Measurements from ENCODE around the gene TFB1M. TPM values are rescaled to one million over a fixed set of nuclear protein-coding genes. Genes with fewer than 3 reads are reported as not detected.
A peak's percentile ranks its signal among the peaks of the same experiment; 100 is the strongest.

The TFB1M gene
- total and polyA plus RNA-seq, 5 donors from 2014 or later: 10.5 to 26.5 (median 17.7) TPM

- H3K4me1 ChIP-seq (ENCODE audit: control insufficient read depth, insufficient read depth, low read length, poor library complexity, severe bottlenecking): no peaks in the 10 kb centered on the region
- no peak overlapping the region for H3K4me3 ChIP-seq (ENCODE audit: low read depth, low read length)
- no peak overlapping the region for H3K4me3 Mint-ChIP-seq
- ATAC-seq (ENCODE audit: low read depth in 2 of 2) (no peak), DNase-seq (no peak)
- no peaks in the 10 kb centered on the region for H3K27me3 ChIP-seq (ENCODE audit: control insufficient read depth, insufficient read depth, low read length)
- no peaks in the 10 kb centered on the region for H3K36me3 ChIP-seq (ENCODE audit: control insufficient read depth, insufficient read depth, low read length)
- no peaks in the 10 kb centered on the region for H3K9me3 ChIP-seq (ENCODE audit: control insufficient read depth in 2 of 2, low read length in 2 of 2)
- H3K4me1 Mint-ChIP-seq: peaks cover 13 to 36% (median 26%) of the 10 kb centered on the region in 4 donors
- peaks cover 0 to 4% (median 0%) of the 10 kb centered on the region in 7 donors for H3K9me3 Mint-ChIP-seq
- no peaks in the 10 kb centered on the region for H3K36me3 Mint-ChIP-seq
- peak overlapping the region in 2 of 3 donors; percentile 21 to 35 for H3K27ac Mint-ChIP-seq
- H3K27me3 Mint-ChIP-seq: no peaks in the 10 kb centered on the region
- no peak overlapping the region for H3K27ac ChIP-seq (ENCODE audit: insufficient read depth, low read length, poor library complexity, severe bottlenecking)
Observed at GRCh38 chr6:155329460-155330132, 15.3 kb upstream of the TFB1M start.

- Histone ChIP-seq H3K27me3 (ENCODE audit: control insufficient read depth, insufficient read depth, low read length) (no peaks in the 10 kb centered on the region), H3K4me3 (ENCODE audit: low read depth, low read length) (no peak overlapping the region), H3K27ac (ENCODE audit: insufficient read depth, low read length, poor library complexity, severe bottlenecking) (no peak overlapping the region), H3K9me3 (ENCODE audit: control insufficient read depth in 2 of 2, low read length in 2 of 2) (no peaks in the 10 kb centered on the region), H3K36me3 (ENCODE audit: control insufficient read depth, insufficient read depth, low read length) (no peaks in the 10 kb centered on the region), H3K4me1 (ENCODE audit: control insufficient read depth, insufficient read depth, low read length, poor library complexity, severe bottlenecking) (no peaks in the 10 kb centered on the region)
- Mint-ChIP-seq H3K27ac (peak overlapping the region in 2 of 3 donors; percentile 21 to 58), H3K9me3 (peaks cover 0 to 4% (median 0%) of the 10 kb centered on the region in 7 donors), H3K4me1 (peaks cover 13 to 29% (median 23%) of the 10 kb centered on the region in 4 donors), H3K36me3 (no peaks in the 10 kb centered on the region), H3K4me3 (no peak overlapping the region), H3K27me3 (no peaks in the 10 kb centered on the region)
- ATAC-seq (ENCODE audit: low read depth in 2 of 2): no peak
- peak in 1 of 3 donors; percentile 28 for DNase-seq
Observed at GRCh38 chr6:155328539-155329459, 14.5 kb upstream of the TFB1M start.

GRCh38 chr6:155328074-155328538 lies 13.8 kb upstream of the TFB1M start:
- no peak for ATAC-seq (ENCODE audit: low read depth in 2 of 2)
- no peak overlapping the region for H3K4me3 Mint-ChIP-seq
- H3K27me3 Mint-ChIP-seq: no peaks in the 10 kb centered on the region
- Histone ChIP-seq H3K9me3 (ENCODE audit: control insufficient read depth in 2 of 2, low read length in 2 of 2) (no peaks in the 10 kb centered on the region), H3K27ac (ENCODE audit: insufficient read depth, low read length, poor library complexity, severe bottlenecking) (no peak overlapping the region), H3K36me3 (ENCODE audit: control insufficient read depth, insufficient read depth, low read length) (no peaks in the 10 kb centered on the region), H3K4me3 (ENCODE audit: low read depth, low read length) (no peak overlapping the region), H3K4me1 (ENCODE audit: control insufficient read depth, insufficient read depth, low read length, poor library complexity, severe bottlenecking) (no peaks in the 10 kb centered on the region), H3K27me3 (ENCODE audit: control insufficient read depth, insufficient read depth, low read length) (no peaks in the 10 kb centered on the region)
- no peak for DNase-seq
- peak overlapping the region in 1 of 3 donors; percentile 58 for H3K27ac Mint-ChIP-seq
- H3K4me1 Mint-ChIP-seq: peaks cover 7 to 22% (median 16%) of the 10 kb centered on the region in 4 donors
- no peaks in the 10 kb centered on the region for H3K9me3 Mint-ChIP-seq
- H3K36me3 Mint-ChIP-seq: no peaks in the 10 kb centered on the region

GRCh38 chr6:155327326-155328073 lies 13.2 kb upstream of the TFB1M start:
- Histone ChIP-seq H3K36me3 (ENCODE audit: control insufficient read depth, insufficient read depth, low read length) (no peaks in the 10 kb centered on the region), H3K27ac (ENCODE audit: insufficient read depth, low read length, poor library complexity, severe bottlenecking) (no peak overlapping the region), H3K4me3 (ENCODE audit: low read depth, low read length) (no peak overlapping the region), H3K9me3 (ENCODE audit: control insufficient read depth in 2 of 2, low read length in 2 of 2) (no peaks in the 10 kb centered on the region), H3K4me1 (ENCODE audit: control insufficient read depth, insufficient read depth, low read length, poor library complexity, severe bottlenecking) (no peaks in the 10 kb centered on the region), H3K27me3 (ENCODE audit: control insufficient read depth, insufficient read depth, low read length) (no peaks in the 10 kb centered on the region)
- H3K36me3 Mint-ChIP-seq: no peaks in the 10 kb centered on the region
- H3K4me1 Mint-ChIP-seq: peaks cover 5 to 20% (median 15%) of the 10 kb centered on the region in 4 donors
- ATAC-seq (ENCODE audit: low read depth in 2 of 2) (peak in 1 of 2 donors; percentile 50), DNase-seq (peak; percentile 38 to 76 (median 64))
- H3K27ac Mint-ChIP-seq: peak overlapping the region in 1 of 3 donors; percentile 10
- H3K9me3 Mint-ChIP-seq: no peaks in the 10 kb centered on the region
- no peak overlapping the region for H3K4me3 Mint-ChIP-seq
- H3K27me3 Mint-ChIP-seq: no peaks in the 10 kb centered on the region

GRCh38 chr6:155325700-155326516 lies 11.6 kb upstream of the TFB1M start:
- H3K27ac Mint-ChIP-seq: no peak overlapping the region
- no peak for DNase-seq
- Histone ChIP-seq H3K4me1 (ENCODE audit: control insufficient read depth, insufficient read depth, low read length, poor library complexity, severe bottlenecking) (no peaks in the 10 kb centered on the region), H3K27ac (ENCODE audit: insufficient read depth, low read length, poor library complexity, severe bottlenecking) (no peak overlapping the region), H3K4me3 (ENCODE audit: low read depth, low read length) (no peak overlapping the region), H3K36me3 (ENCODE audit: control insufficient read depth, insufficient read depth, low read length) (no peaks in the 10 kb centered on the region), H3K9me3 (ENCODE audit: control insufficient read depth in 2 of 2, low read length in 2 of 2) (no peaks in the 10 kb centered on the region), H3K27me3 (ENCODE audit: control insufficient read depth, insufficient read depth, low read length) (peaks cover 6% of the 10 kb centered on the region)
- no peaks in the 10 kb centered on the region for H3K36me3 Mint-ChIP-seq
- ATAC-seq (ENCODE audit: low read depth in 2 of 2): no peak
- peaks cover 5 to 20% (median 15%) of the 10 kb centered on the region in 4 donors for H3K4me1 Mint-ChIP-seq
- H3K9me3 Mint-ChIP-seq: peaks cover 0 to 1% (median 0%) of the 10 kb centered on the region in 7 donors
- H3K27me3 Mint-ChIP-seq: no peaks in the 10 kb centered on the region
- no peak overlapping the region for H3K4me3 Mint-ChIP-seq

GRCh38 chr6:155324993-155325392 lies 10.7 kb upstream of the TFB1M start:
- DNase-seq (no peak), ATAC-seq (ENCODE audit: low read depth in 2 of 2) (no peak)
- peaks cover 5 to 20% (median 12%) of the 10 kb centered on the region in 4 donors for H3K4me1 Mint-ChIP-seq
- Histone ChIP-seq H3K36me3 (ENCODE audit: control insufficient read depth, insufficient read depth, low read length) (no peaks in the 10 kb centered on the region), H3K4me3 (ENCODE audit: low read depth, low read length) (no peak overlapping the region), H3K4me1 (ENCODE audit: control insufficient read depth, insufficient read depth, low read length, poor library complexity, severe bottlenecking) (no peaks in the 10 kb centered on the region), H3K27ac (ENCODE audit: insufficient read depth, low read length, poor library complexity, severe bottlenecking) (no peak overlapping the region), H3K27me3 (ENCODE audit: control insufficient read depth, insufficient read depth, low read length) (peaks cover 6% of the 10 kb centered on the region), H3K9me3 (ENCODE audit: control insufficient read depth in 2 of 2, low read length in 2 of 2) (no peaks in the 10 kb centered on the region)
- no peak overlapping the region for H3K27ac Mint-ChIP-seq
- H3K9me3 Mint-ChIP-seq: peaks cover 0 to 1% (median 0%) of the 10 kb centered on the region in 7 donors
- H3K27me3 Mint-ChIP-seq: no peaks in the 10 kb centered on the region
- no peaks in the 10 kb centered on the region for H3K36me3 Mint-ChIP-seq
- no peak overlapping the region for H3K4me3 Mint-ChIP-seq

- no peak for ATAC-seq (ENCODE audit: low read depth in 2 of 2)
- Mint-ChIP-seq H3K4me1 (peaks cover 5 to 16% (median 12%) of the 10 kb centered on the region in 4 donors), H3K4me3 (no peak overlapping the region), H3K27ac (no peak overlapping the region), H3K36me3 (no peaks in the 10 kb centered on the region), H3K9me3 (peaks cover 0 to 1% (median 0%) of the 10 kb centered on the region in 7 donors), H3K27me3 (peaks cover 4% of the 10 kb centered on the region)
- Histone ChIP-seq H3K27ac (ENCODE audit: insufficient read depth, low read length, poor library complexity, severe bottlenecking) (no peak overlapping the region), H3K27me3 (ENCODE audit: control insufficient read depth, insufficient read depth, low read length) (peaks cover 6% of the 10 kb centered on the region), H3K36me3 (ENCODE audit: control insufficient read depth, insufficient read depth, low read length) (no peaks in the 10 kb centered on the region), H3K4me3 (ENCODE audit: low read depth, low read length) (no peak overlapping the region), H3K4me1 (ENCODE audit: control insufficient read depth, insufficient read depth, low read length, poor library complexity, severe bottlenecking) (no peaks in the 10 kb centered on the region), H3K9me3 (ENCODE audit: control insufficient read depth in 2 of 2, low read length in 2 of 2) (no peaks in the 10 kb centered on the region)
- DNase-seq: no peak
Observed at GRCh38 chr6:155324172-155324571, 9.9 kb upstream of the TFB1M start.
